ENCODE measurements around the gene THSD4. TPM values are rescaled to one million over a fixed set of nuclear protein-coding genes. Genes with fewer than 3 reads are reported as not detected.

Gene THSD4
- total and polyA plus RNA-seq, 2 donors (not counting 1 experiment from before 2014, with no cell fraction given): 43.1 to 95.5 TPM

- TF ChIP-seq EZH2 (IDR thresholded peaks at IDR 0.05; ENCODE audit: low read length, missing control alignments): no peak
- TF ChIP-seq CTCF (conservative IDR thresholded peaks at IDR 0.05 in 1 of 2, IDR thresholded peaks at IDR 0.05 in 1 of 2; ENCODE audit: low read depth in 1 of 2, low read length in 2 of 2): no peak
- no peak overlapping the region for H2AFZ ChIP-seq (ENCODE audit: low read length)
- no peak overlapping the region for H3K4me2 ChIP-seq (ENCODE audit: extremely low read depth, insufficient read depth, low read length)
- no peaks in the 10 kb centered on the region for H4K20me1 ChIP-seq (ENCODE audit: control insufficient read depth, extremely low read depth, insufficient read depth, low read length)
- no peak for DNase-seq (ENCODE audit: low read depth in 2 of 2)
- peaks cover 2% of the 10 kb centered on the region for H3K36me3 ChIP-seq (ENCODE audit: control insufficient read depth, insufficient read depth, low read length)
- no peaks in the 10 kb centered on the region for H3K9me3 ChIP-seq (ENCODE audit: control insufficient read depth, insufficient read depth, low read depth, low read length)
- H3K79me2 ChIP-seq (ENCODE audit: control insufficient read depth, insufficient read depth, low read length): peaks cover 79% of the 10 kb centered on the region
- no peak overlapping the region for H3K27ac ChIP-seq (ENCODE audit: insufficient read depth, low read length)
- H3K27me3 ChIP-seq (ENCODE audit: control insufficient read depth, insufficient read depth, low read length): no peaks in the 10 kb centered on the region
- H3K4me3 ChIP-seq (replicated peaks in 1 of 4; ENCODE audit: control extremely low read depth in 1 of 4, insufficient read depth in 1 of 4, low read depth in 3 of 4, low read length in 4 of 4): no peak overlapping the region
- no peaks in the 10 kb centered on the region for H3K4me1 ChIP-seq (ENCODE audit: control insufficient read depth, extremely low read depth, insufficient read depth, low read length)
- no peak overlapping the region for H3K9ac ChIP-seq (ENCODE audit: insufficient read depth, low read length)
Measured at GRCh38 chr15:71121442-71121841, 6.2 kb downstream of the THSD4 start.

- Histone ChIP-seq H3K9ac (ENCODE audit: insufficient read depth, low read length) (peak overlapping the region; percentile 27), H3K9me3 (ENCODE audit: control insufficient read depth, insufficient read depth, low read depth, low read length) (no peaks in the 10 kb centered on the region), H2AFZ (ENCODE audit: low read length) (peak overlapping the region; percentile 27), H3K4me3 (replicated peaks in 1 of 4; ENCODE audit: control extremely low read depth in 1 of 4, insufficient read depth in 1 of 4, low read depth in 3 of 4, low read length in 4 of 4) (peak overlapping the region in 2 of 4 experiments; percentile 10 to 31), H3K4me2 (ENCODE audit: extremely low read depth, insufficient read depth, low read length) (peak overlapping the region; percentile 76), H4K20me1 (ENCODE audit: control insufficient read depth, extremely low read depth, insufficient read depth, low read length) (no peaks in the 10 kb centered on the region), H3K4me1 (ENCODE audit: control insufficient read depth, extremely low read depth, insufficient read depth, low read length) (peaks cover 2% of the 10 kb centered on the region), H3K27ac (ENCODE audit: insufficient read depth, low read length) (peak overlapping the region; percentile 50), H3K36me3 (ENCODE audit: control insufficient read depth, insufficient read depth, low read length) (no peaks in the 10 kb centered on the region), H3K27me3 (ENCODE audit: control insufficient read depth, insufficient read depth, low read length) (no peaks in the 10 kb centered on the region), H3K79me2 (ENCODE audit: control insufficient read depth, insufficient read depth, low read length) (peaks cover 60% of the 10 kb centered on the region)
- DNase-seq (ENCODE audit: low read depth in 2 of 2): peak in 1 of 2 donors; percentile 37
- TF ChIP-seq CTCF (conservative IDR thresholded peaks at IDR 0.05 in 1 of 2, IDR thresholded peaks at IDR 0.05 in 1 of 2; ENCODE audit: low read depth in 1 of 2, low read length in 2 of 2) (no peak), EZH2 (IDR thresholded peaks at IDR 0.05; ENCODE audit: low read length, missing control alignments) (no peak)
Measured at GRCh38 chr15:71124937-71125790, 9.9 kb downstream of the THSD4 start.

GRCh38 chr15:71125831-71126450 lies 10.7 kb downstream of the THSD4 start:
- Histone ChIP-seq H3K79me2 (ENCODE audit: control insufficient read depth, insufficient read depth, low read length) (peaks cover 52% of the 10 kb centered on the region), H3K27me3 (ENCODE audit: control insufficient read depth, insufficient read depth, low read length) (no peaks in the 10 kb centered on the region), H3K4me1 (ENCODE audit: control insufficient read depth, extremely low read depth, insufficient read depth, low read length) (peaks cover 2% of the 10 kb centered on the region), H3K4me3 (replicated peaks in 1 of 4; ENCODE audit: control extremely low read depth in 1 of 4, insufficient read depth in 1 of 4, low read depth in 3 of 4, low read length in 4 of 4) (peak overlapping the region in 1 of 4 experiments; percentile 5), H3K4me2 (ENCODE audit: extremely low read depth, insufficient read depth, low read length) (peak overlapping the region; percentile 76), H3K36me3 (ENCODE audit: control insufficient read depth, insufficient read depth, low read length) (no peaks in the 10 kb centered on the region), H4K20me1 (ENCODE audit: control insufficient read depth, extremely low read depth, insufficient read depth, low read length) (no peaks in the 10 kb centered on the region), H3K27ac (ENCODE audit: insufficient read depth, low read length) (peak overlapping the region; percentile 50), H3K9me3 (ENCODE audit: control insufficient read depth, insufficient read depth, low read depth, low read length) (no peaks in the 10 kb centered on the region), H3K9ac (ENCODE audit: insufficient read depth, low read length) (peak overlapping the region; percentile 27), H2AFZ (ENCODE audit: low read length) (peak overlapping the region; percentile 27)
- DNase-seq (ENCODE audit: low read depth in 2 of 2): peak in 1 of 2 donors; percentile 46
- TF ChIP-seq EZH2 (IDR thresholded peaks at IDR 0.05; ENCODE audit: low read length, missing control alignments): no peak
- peak; percentile 52 to 54 for TF ChIP-seq CTCF (conservative IDR thresholded peaks at IDR 0.05 in 1 of 2, IDR thresholded peaks at IDR 0.05 in 1 of 2; ENCODE audit: low read depth in 1 of 2, low read length in 2 of 2)

Measured in fibroblast of lung (primary cell).